ENCODE results near the gene GSK3A.

The GSK3A gene

DNA sequence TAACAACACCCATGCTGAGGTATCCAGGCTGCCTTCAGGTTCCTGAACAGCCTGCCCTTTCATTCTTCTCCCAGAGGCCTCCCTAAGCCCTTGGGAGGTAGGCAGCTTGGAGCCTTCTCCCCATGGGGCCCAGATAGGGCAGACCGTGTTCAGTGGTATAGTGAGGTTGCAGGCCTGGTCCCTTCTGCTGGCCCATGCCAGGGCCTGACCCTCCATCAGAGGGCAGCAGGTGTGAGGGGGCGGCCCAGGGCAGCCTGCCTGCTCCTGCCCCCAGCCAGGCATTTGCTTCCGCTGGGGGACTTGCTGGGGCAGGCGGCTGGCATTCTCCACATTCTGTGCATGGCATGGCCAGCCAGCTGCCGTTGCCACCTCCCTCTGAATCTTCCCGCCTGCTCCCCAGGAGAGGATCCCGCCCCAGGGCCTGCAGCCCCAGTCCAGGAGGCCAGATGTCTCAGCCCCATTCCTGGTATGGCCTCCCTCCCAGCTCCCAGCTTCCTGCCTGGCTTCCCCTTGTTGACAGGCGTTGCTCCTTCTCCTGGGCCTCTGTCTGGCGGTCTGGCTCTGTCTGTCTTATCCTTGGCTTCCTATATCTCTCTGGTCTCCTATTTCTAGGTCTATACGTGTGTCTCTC, 35.5 kb upstream of the GSK3A start:
- peak; percentile 22 for DNase-seq (ENCODE audit: low read depth, low spot score)
- H3K4me3 ChIP-seq (ENCODE audit: low read depth, low read length) = no peak overlapping the region
- in situ Hi-C loops (cut with HindIII; ENCODE audit: low sequenced_read_pairs) = no loop called here
- TF ChIP-seq, protein P1, sequence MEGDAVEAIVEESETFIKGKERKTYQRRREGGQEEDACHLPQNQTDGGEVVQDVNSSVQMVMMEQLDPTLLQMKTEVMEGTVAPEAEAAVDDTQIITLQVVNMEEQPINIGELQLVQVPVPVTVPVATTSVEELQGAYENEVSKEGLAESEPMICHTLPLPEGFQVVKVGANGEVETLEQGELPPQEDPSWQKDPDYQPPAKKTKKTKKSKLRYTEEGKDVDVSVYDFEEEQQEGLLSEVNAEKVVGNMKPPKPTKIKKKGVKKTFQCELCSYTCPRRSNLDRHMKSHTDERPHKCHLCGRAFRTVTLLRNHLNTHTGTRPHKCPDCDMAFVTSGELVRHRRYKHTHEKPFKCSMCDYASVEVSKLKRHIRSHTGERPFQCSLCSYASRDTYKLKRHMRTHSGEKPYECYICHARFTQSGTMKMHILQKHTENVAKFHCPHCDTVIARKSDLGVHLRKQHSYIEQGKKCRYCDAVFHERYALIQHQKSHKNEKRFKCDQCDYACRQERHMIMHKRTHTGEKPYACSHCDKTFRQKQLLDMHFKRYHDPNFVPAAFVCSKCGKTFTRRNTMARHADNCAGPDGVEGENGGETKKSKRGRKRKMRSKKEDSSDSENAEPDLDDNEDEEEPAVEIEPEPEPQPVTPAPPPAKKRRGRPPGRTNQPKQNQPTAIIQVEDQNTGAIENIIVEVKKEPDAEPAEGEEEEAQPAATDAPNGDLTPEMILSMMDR (IDR thresholded peaks at IDR 0.05; ENCODE audit: low read depth, low read length) = no peak

DNA sequence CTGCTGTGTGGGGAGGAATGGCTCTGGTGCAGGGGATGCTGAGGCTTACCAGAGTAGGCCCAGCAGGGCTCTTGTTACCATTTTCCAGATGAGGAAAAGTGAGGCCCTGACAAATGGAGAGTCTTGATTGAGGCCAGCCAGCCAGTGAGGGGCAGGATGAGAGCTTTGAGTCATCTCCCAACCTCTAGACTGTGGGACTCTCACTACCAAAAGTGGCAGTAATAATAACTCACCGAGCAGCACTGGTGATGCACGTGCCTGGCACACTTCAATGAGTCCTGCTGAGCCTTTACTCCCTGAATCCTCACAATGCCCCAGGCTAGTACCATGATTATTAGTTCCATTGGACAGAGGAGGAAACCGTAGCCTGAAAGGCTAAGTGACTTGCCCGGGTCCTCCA, 34.4 kb upstream of the GSK3A start:
- no peak overlapping the region for H3K4me3 ChIP-seq (ENCODE audit: low read depth, low read length)

DNA sequence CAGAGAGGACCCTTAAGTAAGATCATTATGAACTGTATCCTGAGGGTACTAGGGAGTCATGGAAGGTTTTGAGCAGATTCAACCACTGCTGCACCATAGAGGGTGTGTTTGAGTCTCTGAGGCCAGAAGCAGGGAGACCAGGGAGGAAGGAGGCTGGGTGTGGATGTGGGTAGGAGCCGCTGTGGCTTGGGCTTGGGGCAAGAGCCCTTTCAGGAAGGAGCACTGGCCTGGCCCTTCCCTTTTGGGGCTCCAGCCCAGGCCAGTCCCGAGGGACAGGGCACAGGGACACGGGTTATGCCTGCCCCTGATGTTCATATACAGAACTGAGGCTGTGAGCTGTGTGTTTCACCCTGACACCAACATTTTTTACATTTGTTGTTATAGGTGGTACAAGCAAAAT, 33.9 kb upstream of the GSK3A start:
- in situ Hi-C loops (cut with HindIII; ENCODE audit: low sequenced_read_pairs) = no loop called here
- DNase-seq (ENCODE audit: low read depth, low spot score) = no peak
- TF ChIP-seq, protein P1 (IDR thresholded peaks at IDR 0.05; ENCODE audit: low read depth, low read length) = no peak
- H3K4me3 ChIP-seq (ENCODE audit: low read depth, low read length) = no peak overlapping the region

More for the DNA sequence above, 34.4 kb upstream of the GSK3A start:
- TF ChIP-seq, protein P1 (IDR thresholded peaks at IDR 0.05; ENCODE audit: low read depth, low read length) = no peak
- in situ Hi-C loops (cut with HindIII; ENCODE audit: low sequenced_read_pairs) = no loop called here
- DNase-seq (ENCODE audit: low read depth, low spot score) = no peak

DNA sequence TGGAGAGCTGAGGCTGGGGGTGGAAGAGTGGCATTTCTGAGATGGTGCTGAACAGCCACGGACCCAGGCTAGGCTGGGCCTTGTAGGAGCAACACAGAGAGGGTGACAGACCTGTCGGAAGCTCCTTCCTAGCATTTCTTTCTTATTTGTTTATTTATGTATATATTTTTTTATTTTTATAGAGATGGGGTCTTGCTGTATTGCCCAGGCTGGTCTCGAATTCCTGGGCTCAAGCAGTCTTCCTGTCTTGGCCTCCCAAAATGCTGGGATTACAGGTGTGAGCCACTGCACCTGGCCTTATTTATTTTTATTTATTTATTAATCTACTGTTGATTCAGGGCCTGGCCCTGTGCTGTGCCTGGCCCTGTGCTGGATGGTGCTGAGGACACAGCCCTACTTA, 33.1 kb upstream of the GSK3A start:
- no peak for DNase-seq (ENCODE audit: low read depth, low spot score)
- H3K4me3 ChIP-seq (ENCODE audit: low read depth, low read length) = no peak overlapping the region
- TF ChIP-seq, protein P1 (IDR thresholded peaks at IDR 0.05; ENCODE audit: low read depth, low read length) = no peak
- in situ Hi-C loops (cut with HindIII; ENCODE audit: low sequenced_read_pairs) = no loop called here

DNA sequence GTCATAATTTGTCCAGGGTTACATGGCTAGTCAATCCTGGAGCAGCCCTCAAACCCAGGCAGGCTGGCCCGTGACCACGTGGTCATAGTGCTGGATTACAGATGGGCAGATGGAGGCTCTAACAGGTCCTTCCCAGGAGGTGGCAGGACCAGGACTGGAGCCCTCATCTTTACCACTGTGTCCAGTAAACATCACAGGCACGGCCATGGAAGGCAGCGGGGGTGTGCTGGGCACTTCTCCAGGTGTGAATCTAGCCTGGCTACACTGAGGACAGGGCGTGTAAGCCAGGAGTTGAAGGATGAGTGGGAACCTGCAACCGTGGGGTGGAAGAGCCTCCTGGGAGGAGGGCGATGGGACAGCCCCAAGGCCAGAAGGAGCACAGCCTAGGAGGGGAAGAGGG, 32.7 kb upstream of the GSK3A start:
- in situ Hi-C loops (cut with HindIII; ENCODE audit: low sequenced_read_pairs) = no loop called here
- TF ChIP-seq, protein P1 (IDR thresholded peaks at IDR 0.05; ENCODE audit: low read depth, low read length) = no peak
- no peak for DNase-seq (ENCODE audit: low read depth, low spot score)
- no peak overlapping the region for H3K4me3 ChIP-seq (ENCODE audit: low read depth, low read length)

DNA sequence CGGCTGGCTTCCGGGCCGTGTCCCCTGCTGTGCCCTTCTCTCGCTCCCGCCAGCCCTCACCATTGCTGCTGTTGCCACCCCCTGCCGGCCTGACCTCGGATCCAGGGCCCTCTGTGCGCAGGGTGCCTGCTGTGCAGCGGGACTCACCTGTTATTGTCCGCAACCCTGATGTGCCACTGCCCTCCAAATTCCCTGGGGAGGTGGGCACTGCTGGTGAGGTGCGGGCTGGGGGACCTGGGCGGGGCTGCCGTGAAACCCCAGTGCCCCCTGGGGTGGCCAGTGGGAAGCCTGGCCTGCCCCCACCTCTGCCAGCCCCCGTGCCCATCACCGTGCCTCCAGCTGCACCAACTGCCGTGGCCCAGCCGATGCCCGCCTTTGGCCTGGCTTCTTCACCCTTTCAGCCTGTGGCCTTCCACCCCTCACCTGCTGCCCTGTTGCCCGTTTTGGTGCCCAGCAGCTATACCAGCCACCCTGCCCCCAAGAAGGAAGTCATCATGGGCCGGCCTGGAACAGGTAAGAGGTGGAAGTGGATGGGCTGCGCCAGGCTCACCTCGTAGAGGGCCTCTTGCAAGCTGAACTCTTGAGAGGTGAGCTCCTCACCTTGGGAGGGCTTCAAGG, 31.8 kb upstream of the GSK3A start:
- no peak for DNase-seq (ENCODE audit: low read depth, low spot score)
- in situ Hi-C loops (cut with HindIII; ENCODE audit: low sequenced_read_pairs) = no loop called here
- TF ChIP-seq, protein P1 (IDR thresholded peaks at IDR 0.05; ENCODE audit: low read depth, low read length) = no peak
- no peak overlapping the region for H3K4me3 ChIP-seq (ENCODE audit: low read depth, low read length)
